Activated CD8-positive, alpha-beta memory T cell treated with anti-CD3 and anti-CD28 coated beads, Interleukin-2, amount 50 U/mL, for 48 hours (primary cell): ENCODE data around the gene CLIP1.
"Not testable (repeated sequence)": the region's sequence is repeated elsewhere in the genome, so short reads cannot be mapped to it uniquely, and the experiment has no call there.

Source experiments
- DNase-seq: peaks from one replicate; pipeline ENCODE4 v3.0.0-alpha.2; 2020

Gene CLIP1

DNA sequence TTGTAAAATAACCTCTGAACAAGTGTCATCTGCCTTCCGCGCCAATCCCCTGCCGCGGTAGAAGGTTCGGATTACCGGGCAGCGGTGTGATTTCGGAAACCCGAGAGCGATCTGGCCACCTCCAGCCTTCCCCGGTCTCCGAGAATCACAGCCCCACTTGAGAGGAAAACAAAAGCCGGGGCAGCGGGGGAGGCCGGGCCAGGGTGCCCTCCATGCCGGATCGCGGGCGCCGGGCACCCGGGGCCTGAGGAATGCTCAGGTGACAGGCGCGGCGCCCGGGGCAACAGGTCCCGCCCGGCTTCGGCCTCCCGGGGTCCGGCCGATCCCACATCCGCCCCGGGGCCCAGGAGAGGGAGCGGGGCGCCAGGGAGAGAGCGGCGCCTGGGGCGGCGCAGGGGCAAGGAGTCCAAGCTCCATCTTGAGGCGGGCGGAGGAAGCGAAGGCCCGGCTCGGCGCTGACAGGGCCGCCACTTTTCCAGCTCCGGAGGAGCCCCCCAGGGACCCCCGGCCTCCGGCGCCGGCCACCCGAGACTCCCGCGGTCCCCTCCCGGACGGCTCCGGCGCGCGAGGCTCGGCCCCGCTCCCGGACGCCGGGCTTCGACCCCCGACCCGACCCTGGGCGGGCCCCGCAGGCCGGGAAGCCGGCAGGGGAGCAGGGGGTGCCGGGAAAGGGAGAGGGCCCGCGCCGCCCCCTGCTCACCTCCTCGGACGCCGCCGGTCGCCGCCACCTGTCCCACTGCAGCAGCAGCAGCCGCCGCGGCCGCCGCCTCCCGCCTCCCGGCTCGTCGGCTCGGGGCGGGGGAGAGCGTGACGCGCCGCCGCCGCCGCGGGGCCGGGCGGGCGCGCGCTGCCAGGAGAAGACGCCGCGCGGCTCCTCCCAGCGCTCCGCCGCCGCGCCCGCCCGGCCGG is at the start of gene CLIP1:
CLIP1 (minus strand) TSS at position 849 of the 909 bp plus-strand sequence. CDS start 42,217 bp downstream, outside the sequence.
- peak; percentile 81 for DNase-seq

DNA sequence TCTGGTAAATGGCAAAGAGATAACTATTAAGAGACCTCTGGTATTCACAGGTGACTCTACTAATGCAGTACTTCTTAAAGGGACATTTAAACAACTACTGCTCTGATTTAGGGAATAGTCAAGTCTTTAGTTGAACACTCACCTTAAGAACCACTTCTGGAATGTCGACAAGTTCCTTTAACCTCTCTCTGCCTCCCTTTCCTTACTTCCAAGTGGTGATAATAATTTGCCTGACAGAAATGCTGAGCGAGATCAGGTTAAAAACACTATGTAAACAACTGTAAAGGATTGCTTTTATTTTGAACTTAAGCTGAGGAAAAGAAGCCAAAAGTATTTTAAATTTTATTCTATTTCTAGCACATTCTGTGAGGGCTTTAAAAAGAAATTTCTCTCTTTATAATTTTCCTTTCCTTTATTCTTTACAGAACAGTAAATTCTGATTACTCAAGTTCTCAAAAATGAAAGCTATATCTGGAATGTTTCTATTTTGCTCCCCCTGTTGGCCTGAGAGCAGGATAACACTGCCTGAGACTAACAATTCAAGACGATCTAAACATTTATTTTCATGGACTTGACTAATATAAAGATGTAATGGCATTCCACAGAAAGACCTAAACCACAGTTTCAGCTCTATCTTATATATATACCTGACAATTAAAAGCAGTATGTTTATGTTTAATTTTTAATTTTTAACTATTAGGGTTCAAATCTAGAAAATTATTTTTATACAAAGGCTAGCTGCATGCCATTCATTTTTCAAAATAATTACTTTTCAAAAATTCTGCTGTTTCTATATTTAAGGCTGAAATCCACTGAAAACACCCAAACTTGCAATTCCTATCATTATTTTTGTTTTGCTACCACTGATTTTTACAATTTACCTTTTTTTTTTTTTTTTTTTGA is 49.1 kb upstream of the CLIP1 start:
- DNase-seq, result no peak

DNA sequence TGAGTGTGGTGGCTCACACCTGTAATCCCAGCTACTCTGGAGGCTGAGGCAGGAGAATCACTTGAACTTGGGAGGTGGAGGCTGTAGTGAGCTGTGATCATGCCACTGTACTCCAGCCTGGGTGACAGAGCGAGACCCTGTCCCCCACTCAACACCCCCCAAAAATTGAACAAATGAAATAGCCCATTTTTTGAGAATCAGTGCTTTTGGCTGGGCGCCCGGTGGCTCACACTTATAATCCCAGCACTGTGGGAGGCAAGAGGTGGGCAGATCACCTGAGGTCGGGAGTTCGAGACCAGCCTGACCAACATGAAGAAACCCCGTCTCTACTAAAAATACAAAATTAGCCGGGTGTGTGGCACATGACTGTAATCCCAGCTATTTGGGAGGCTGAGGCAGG is 48.1 kb upstream of the CLIP1 start:
- DNase-seq, result peak; percentile 40

DNA sequence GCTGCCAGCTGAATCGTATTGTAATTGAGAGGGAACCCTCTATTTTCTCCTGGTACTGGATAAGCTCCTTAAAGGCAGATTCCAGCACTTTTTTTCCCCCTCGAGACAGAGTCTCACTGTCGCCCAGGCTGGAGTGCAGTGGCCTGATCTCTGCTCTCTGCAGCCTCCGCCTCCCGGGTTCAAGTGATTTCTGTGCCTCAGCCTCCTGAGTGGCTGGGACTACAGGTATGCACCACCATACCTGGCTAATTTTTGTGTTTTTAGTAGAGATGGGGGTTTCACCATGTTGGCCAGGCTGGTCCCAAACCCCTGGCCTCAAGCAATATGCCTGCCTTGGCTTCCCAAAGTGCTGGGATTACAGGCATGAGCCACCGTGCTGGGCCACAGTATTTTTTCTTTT is 47.4 kb upstream of the CLIP1 start:
- DNase-seq, result peak; percentile 36

DNA sequence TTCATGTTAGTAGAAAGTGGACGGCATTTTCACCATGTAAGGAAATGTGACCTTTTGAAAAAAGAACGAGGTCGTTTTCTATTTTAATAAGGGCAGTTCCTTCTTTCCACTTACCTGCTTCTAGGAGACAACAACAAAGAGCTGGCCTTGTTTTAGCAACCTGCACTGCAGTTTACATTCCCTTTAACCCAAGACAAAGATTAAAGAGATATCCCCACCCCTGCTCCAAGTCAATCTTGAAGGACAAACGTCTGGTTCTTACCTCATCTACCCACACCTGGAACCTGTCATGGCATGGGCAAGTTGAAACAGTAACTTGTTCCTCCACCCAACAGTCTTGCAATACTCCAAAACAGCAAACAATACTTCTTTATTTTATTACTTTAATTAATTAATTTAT is 45.5 kb upstream of the CLIP1 start:
- no peak for DNase-seq

DNA sequence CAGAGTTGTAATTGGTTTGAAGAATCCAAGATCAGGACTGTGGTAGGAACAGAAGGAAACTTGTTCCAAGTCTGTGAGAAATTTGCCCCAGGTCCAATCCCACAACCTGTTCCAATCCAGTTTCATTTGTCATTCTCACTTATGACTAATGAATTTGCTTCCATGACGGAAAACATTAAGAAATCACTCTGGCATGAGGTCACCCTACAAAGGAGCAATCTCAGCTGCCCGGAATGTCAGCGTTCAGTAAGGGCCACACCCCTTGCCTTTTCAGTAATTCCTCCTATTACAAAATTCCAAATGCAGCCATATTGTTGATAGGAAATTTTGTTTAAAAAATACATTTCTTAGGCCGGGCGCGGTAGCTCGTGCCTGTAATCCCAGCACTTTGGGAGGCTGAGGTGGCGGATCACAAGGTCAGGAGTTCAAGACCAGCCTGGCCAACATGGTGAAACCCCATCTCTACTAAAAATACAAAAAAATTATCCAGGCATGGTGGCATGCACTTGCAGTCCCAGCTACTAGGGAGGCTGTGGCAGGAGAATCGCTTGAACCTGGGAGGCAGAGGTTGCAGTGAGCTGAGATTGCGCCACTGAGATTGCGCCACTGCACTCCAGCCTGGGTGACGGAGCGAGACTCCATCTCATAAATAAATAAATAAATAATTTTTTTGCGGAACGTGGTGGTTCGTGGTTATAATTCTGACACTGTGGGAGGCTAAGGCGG is 42.0 kb upstream of the CLIP1 start:
- DNase-seq, result not testable (repeated sequence)

DNA sequence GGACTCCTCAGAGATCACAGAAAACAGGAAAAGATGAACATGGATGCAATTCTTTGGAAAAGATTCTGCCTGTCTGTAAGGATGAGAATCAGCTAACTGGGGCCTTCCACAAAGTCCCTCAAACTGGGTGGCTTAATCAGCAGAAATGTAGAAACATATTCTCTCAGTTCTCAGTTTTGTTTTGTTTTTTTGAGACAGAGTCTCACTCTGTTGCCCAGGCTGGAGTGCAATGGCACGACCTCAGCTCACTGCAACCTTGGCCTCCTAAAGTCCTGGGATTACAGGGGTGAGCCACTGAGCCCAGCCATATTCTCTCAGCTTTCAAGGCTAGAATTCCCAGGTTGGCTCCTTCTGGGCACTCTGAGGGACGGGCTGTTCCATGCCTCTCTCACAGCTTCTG is 38.2 kb upstream of the CLIP1 start:
- no peak for DNase-seq

DNA sequence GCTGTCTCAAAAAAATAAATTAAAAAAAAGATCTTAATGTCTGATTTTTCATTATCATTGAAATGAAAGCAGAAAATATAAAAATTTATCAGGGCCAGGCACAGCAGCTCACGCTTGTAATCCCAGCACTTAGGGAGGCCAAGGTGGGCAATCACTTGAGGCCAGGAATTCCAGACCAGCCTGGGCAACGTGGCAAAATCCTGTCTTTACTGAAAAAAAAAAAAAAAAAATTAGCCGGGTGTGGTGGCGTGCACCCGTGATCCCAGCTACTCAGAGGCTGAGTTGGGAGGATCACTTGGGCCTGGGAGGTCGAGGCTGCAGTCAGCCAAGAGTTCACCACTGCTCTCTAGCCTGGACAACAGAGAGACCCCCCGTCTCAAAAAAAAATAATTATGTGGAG is 37.6 kb upstream of the CLIP1 start:
- DNase-seq, result peak; percentile 13

DNA sequence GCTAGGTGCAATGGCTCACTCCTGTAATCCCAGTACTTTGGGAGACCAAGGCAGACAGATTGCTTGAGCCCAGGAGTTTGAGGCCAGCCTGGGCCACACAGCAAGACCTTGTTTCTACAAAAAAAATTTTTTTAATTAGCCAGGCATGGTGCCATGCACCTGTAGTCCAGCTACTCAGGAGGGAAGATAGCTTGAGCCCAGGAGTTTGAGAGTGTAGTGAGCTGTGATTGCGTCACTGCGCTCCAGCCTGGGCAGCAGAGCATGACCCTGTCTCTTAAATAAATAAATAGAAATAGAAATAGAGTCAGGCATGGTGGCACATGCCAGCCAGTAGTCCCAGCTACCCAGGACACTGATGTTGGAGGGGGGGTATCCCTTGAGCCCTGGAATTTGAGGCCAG is 36.7 kb upstream of the CLIP1 start:
- DNase-seq, result peak; percentile 8

DNA sequence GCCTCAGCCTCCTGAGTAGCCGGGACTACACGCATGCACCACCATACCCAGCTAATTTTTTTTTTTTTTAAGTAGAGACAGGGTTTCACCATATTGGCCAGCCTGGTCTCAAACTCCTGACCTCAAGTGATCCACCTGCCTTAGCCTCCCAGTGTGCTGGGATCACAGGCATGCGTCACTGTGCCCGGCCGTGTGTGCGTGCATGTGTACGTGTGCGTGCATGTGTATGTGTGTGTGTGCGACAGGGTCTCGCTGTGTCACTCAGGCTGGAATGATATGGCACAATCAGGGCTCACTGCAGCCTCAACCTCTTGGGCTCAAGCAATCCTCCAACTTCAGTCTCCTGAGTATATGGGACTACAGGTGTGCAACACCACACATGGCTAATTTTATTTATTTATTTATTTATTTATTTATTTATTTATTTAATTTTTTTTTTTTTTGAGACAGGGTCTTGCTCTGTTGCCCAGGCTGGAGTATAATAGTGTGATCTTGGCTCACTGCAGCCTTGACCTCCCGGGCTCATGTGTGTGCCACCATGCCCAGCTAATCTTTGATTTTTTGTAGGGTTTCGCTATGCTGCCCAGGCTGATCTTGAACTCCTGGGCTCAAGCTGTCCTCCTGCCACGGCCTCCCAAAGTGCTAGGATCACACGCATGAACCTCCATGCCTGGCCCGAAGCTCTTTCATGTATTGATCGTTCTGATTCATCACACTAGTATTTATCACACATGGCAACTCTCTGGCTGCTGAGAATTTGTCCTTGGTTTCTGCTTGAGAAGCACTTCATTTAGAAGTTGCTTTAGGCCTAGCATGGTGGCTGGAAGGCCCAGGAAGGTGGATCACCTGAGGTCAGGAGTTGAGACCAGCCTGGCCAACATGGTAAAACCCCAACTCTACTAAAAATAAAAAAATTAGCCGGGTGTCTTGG is 35.9 kb upstream of the CLIP1 start:
- DNase-seq, result peak; percentile 44

DNA sequence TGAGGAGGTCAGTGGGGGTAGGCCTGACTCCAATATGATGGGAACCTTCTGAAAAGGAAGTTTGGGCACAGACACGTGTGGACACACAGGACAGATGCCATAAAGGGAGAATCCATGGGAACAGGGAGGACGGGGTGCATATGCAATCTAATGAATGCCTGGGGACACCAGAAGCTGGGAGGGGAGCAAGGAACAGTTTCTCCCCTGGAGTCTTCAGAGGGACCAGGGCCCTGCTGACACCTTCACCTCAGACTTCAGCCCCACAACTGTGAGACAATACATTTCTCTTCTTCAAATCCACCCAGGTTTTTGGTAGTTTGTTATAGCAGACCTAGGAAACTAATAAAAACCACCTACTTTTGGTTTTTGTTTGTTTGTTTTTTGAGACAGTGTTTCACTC is 35.2 kb upstream of the CLIP1 start:
- DNase-seq, result no peak

DNA sequence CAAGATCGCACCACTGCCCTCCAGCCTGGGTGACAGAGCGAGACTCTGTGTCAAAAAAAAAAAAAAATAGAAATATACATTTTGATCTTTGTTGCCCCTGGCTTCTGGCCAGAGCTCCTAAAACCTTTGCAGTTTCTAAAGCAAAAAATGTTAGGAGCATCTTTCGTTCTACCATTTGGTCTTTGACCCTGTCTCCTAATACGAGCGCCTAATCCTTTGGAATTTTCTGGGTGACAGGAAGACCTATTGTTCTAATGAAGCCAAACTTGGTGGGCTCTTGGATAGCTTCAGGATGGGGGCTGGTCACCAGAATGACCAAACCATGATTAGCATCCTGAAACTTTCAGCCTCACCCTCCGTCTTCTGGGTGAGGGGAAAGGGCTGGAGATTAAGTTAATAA is 32.3 kb upstream of the CLIP1 start:
- DNase-seq, result no peak

DNA sequence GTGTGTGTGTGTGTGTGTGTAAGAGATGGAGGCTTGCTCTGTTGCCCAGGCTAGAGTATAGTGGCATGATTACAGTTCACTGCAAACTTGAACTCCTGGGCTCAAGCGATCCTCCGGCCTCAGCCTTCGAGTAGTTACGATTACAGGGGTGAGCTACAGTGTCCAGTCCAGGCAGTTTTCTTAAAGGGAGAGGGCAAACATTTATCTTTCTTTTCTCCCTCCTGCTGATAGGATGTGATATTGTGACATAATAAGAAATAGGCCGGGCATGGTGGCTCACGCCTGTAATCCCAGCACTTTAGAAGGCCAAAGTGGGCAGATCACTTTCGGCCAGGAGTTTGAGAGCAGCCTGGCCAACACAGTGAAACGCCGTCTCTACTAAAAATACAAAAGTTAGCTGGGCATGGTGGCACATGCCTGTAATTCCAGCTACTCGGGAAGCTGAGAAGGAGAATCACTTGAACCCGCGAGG is 31.8 kb upstream of the CLIP1 start:
- DNase-seq, result no peak

DNA sequence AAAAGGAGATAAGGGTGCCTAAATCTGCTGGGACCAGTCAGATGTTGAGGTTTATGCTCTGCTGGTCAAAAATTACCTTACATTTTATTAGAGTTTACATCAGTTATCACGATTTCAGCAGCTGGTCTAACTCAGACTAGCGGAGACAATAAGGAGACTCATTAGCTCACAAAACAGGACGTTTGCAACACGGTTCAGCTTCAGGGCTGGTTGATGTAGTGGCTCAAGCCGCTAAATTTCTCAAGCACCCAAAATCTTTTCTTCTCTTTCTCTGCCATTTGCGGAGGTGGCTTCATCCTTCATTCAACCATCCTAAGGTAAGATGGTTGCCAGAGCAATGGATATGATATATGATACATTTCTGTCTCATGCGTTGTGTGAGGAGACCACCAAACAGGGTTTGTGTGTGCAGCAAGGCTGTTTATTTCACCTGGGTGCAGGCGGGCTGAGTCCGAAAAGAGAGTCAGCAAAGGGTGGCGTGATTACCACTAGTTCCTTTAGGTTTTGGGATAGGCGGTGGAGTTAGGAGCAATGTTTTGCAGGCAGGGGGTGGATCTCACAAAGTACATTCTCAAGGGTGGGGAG is 30.3 kb upstream of the CLIP1 start:
- no peak for DNase-seq

DNA sequence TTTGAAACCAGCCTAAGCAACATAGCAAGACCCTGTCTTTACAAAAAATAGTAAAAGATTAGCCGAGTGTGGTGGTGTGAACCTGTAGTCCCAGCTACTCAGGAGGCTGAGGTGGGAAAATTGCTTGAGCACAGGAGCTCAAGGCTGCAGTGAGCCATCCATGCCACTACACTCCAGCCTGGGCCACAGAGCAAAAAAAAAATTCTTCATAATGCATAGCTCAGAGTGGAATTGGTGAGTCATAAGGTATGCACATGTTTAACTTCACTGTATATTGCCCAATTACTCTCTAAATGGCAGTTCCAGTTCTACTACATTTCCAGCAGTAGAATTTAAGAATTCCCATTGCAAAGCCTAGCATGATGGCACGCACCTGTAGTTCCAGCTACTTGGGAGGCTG is 26.8 kb upstream of the CLIP1 start:
- no peak for DNase-seq

DNA sequence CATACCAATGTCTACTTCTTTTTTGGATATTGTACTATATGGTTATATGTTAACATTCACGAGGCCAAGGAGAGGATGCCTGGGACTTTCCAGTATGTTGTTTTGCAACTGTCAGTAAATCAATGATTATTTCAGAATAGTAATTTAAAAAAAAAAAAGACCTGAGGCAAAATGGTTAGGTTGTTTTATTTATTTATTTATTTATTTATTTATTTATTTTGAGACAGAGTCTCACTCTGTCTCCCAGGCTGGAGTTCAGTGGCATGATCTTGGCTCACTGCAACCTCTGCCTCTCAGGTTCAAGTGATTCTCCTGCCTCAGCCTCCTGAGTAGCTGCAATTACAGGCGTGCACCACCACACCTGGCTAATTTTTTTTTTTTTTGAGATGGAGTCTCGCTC is 25.4 kb upstream of the CLIP1 start:
- DNase-seq, result not testable (repeated sequence)

DNA sequence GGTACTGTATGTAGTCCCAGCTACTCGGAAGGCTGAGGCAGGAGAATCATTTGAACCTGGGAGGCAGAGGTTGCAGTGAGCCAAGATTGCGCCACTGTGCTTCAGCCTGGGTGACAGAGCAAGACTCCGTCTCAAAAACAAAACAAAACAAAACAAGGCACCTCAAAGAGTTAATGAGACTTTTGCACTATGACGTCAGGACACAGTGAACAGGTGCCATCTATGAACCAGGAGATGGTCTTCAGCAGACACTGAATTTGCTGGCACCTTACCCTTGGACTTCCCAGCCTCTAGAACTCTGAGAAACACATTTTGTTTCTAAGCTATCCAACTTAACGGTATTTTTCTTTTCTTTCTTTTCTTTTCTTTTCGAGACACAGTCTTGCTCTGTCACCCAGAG is 23.9 kb upstream of the CLIP1 start:
- not testable (repeated sequence) for DNase-seq

DNA sequence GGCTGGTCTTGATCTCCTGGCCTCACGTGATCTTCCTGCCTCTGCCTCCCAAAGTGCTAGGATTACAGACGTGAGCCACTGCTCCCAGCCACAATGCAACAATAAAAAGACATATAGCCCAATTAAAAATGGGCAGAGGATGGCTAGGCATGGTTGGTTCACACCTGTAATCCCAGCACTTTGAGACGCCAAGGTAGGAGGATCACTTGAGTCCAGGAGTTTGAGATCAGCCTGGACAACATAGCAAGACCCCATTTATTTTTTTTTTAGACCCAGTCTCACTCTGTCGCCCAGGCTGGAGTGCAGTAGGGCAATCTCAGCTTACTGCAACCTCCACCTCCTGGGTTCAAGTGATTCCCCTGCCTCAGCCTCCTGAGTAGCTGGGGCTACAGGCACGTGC is 21.6 kb upstream of the CLIP1 start:
- not testable (repeated sequence) for DNase-seq

DNA sequence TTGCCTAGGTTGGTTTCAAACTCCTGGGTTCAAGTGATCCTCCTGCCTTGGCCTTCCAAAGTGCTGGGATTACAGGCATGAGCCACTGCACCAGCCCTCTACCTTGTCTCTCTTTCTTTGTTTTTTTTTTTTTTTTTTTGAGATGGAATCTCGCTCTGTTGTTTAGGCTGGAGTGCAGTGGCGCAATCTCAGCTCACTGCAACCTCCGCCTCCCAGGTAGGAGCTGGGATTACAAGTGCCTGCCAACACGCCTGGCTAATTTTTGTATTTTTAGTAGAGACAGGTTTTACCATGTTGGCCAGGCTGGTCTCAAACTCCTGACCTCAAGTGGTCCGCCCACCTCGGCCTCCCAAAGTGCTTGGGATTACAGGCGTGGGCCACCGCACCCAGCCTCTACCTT is 16.4 kb upstream of the CLIP1 start:
- DNase-seq, result not testable (repeated sequence)

DNA sequence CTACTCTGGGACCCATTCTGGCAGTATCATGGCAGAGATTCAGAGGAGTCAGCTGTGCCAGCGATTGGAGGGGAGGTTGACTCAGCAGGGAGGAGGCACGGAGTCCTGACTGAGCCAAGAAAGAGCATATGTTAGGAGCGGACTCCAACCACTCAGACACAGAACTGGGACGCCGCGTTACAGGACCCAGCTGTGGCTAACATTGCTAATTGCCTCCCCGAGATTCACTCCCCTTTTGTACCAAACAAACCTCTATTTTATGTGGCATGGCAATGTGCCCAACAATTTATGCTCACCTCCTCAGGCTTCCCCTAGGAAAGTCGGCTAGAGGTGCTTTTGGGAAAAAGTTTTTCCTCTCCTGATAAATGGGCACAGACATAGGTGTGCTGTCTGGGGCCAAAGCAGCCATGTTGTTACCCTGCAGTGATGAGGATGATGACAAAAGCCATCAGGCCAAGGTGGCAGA is 15.2 kb upstream of the CLIP1 start:
- DNase-seq, result no peak

DNA sequence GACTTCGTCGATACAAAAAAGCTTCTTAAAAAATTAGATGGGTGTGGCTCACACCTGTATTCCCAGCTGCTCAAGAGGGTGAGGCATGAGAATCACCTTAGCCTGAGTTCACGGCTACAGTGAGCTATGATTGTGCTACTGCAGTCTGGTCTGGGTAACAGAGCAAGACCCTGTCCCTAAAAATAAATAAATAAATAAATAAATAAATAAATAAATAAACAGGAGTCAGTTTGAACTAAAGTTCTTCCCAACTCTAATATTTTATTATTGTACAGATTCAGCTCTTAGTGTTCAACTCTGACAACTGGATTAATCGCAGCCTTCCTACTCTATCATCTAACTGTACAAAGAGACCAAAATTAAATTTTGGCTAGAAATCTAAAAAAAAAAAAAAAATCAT is 12.7 kb upstream of the CLIP1 start:
- DNase-seq, result no peak
